A673 (cell line): ENCODE data around the gene AFG1L.

Experiments
- CTCF ChIP-seq: fragments of 300-800, 200-600 bp; sonication (generic); conservative IDR thresholded peaks from 2 replicates; pipeline ENCODE4 v1.5.1; 2017; ENCODE audit warnings: low read depth, mild to moderate bottlenecking, antibody characterized with exemption, low read length, moderate library complexity, mixed read lengths
- EZH2 ChIP-seq: fragments of 200-600 bp; sonication (generic); IDR thresholded peaks from 2 replicates; pipeline ENCODE4 v1.6.1; 2017; ENCODE audit warnings: borderline replicate concordance, low read depth, mild to moderate bottlenecking, mixed read lengths, antibody characterized with exemption, low read length; ENCODE audit not compliant: poor library complexity, severe bottlenecking

GRCh38 chr6:108437821-108438220 lies 143.0 kb downstream of the AFG1L start:
- TF ChIP-seq CTCF (no peak), EZH2 (no peak)
